ENCODE results near the gene SLC16A12.

SLC16A12 gene

GRCh38 chr10:89438525-89438924, 96.9 kb downstream of the SLC16A12 start:
- H3K9me3 ChIP-seq (ENCODE audit: control insufficient read depth in 5 of 5, low read length in 5 of 5), result no peaks in the 10 kb centered on the region
- H3K27ac ChIP-seq (ENCODE audit: low read depth, low read length), result no peak overlapping the region
- H3K27me3 ChIP-seq (ENCODE audit: control insufficient read depth in 5 of 5, insufficient read depth in 4 of 5, low read length in 5 of 5), result no peaks in the 10 kb centered on the region
- no peaks in the 10 kb centered on the region for H3K36me3 ChIP-seq (ENCODE audit: control insufficient read depth in 5 of 5, insufficient read depth in 5 of 5, low read length in 5 of 5)
- peaks cover 0 to 4% (median 0%) of the 10 kb centered on the region in 5 donors for H3K4me1 ChIP-seq (ENCODE audit: control insufficient read depth in 5 of 5, insufficient read depth in 5 of 5, low read length in 5 of 5)
- H3K9ac ChIP-seq (ENCODE audit: low read length in 5 of 5), result no peak overlapping the region
- H3K4me3 ChIP-seq (ENCODE audit: low read depth in 1 of 5, low read length in 5 of 5), result no peak overlapping the region

GRCh38 chr10:89431977-89432376, 103.4 kb downstream of the SLC16A12 start:
- Histone ChIP-seq H3K9ac (ENCODE audit: low read length in 5 of 5) (no peak overlapping the region), H3K36me3 (ENCODE audit: control insufficient read depth in 5 of 5, insufficient read depth in 5 of 5, low read length in 5 of 5) (no peaks in the 10 kb centered on the region), H3K27ac (ENCODE audit: low read depth, low read length) (no peak overlapping the region), H3K4me3 (ENCODE audit: low read depth in 1 of 5, low read length in 5 of 5) (no peak overlapping the region), H3K9me3 (ENCODE audit: control insufficient read depth in 5 of 5, low read length in 5 of 5) (no peaks in the 10 kb centered on the region), H3K4me1 (ENCODE audit: control insufficient read depth in 5 of 5, insufficient read depth in 5 of 5, low read length in 5 of 5) (peaks cover 0 to 4% (median 0%) of the 10 kb centered on the region in 5 donors), H3K27me3 (ENCODE audit: control insufficient read depth in 5 of 5, insufficient read depth in 4 of 5, low read length in 5 of 5) (no peaks in the 10 kb centered on the region)

- Histone ChIP-seq H3K36me3 (ENCODE audit: control insufficient read depth in 5 of 5, insufficient read depth in 5 of 5, low read length in 5 of 5) (no peaks in the 10 kb centered on the region), H3K27ac (ENCODE audit: low read depth, low read length) (no peak overlapping the region), H3K27me3 (ENCODE audit: control insufficient read depth in 5 of 5, insufficient read depth in 4 of 5, low read length in 5 of 5) (no peaks in the 10 kb centered on the region), H3K9me3 (ENCODE audit: control insufficient read depth in 5 of 5, low read length in 5 of 5) (no peaks in the 10 kb centered on the region), H3K4me3 (ENCODE audit: low read depth in 1 of 5, low read length in 5 of 5) (no peak overlapping the region), H3K4me1 (ENCODE audit: control insufficient read depth in 5 of 5, insufficient read depth in 5 of 5, low read length in 5 of 5) (peaks cover 0 to 4% (median 0%) of the 10 kb centered on the region in 5 donors), H3K9ac (ENCODE audit: low read length in 5 of 5) (no peak overlapping the region)
Observed at GRCh38 chr10:89428877-89429276, 106.5 kb downstream of the SLC16A12 start.

GRCh38 chr10:89427629-89428028, 107.8 kb downstream of the SLC16A12 start:
- Histone ChIP-seq H3K27me3 (ENCODE audit: control insufficient read depth in 5 of 5, insufficient read depth in 4 of 5, low read length in 5 of 5) (no peaks in the 10 kb centered on the region), H3K4me3 (ENCODE audit: low read depth in 1 of 5, low read length in 5 of 5) (no peak overlapping the region), H3K4me1 (ENCODE audit: control insufficient read depth in 5 of 5, insufficient read depth in 5 of 5, low read length in 5 of 5) (peaks cover 0 to 4% (median 0%) of the 10 kb centered on the region in 5 donors), H3K27ac (ENCODE audit: low read depth, low read length) (no peak overlapping the region), H3K9ac (ENCODE audit: low read length in 5 of 5) (no peak overlapping the region), H3K36me3 (ENCODE audit: control insufficient read depth in 5 of 5, insufficient read depth in 5 of 5, low read length in 5 of 5) (no peaks in the 10 kb centered on the region), H3K9me3 (ENCODE audit: control insufficient read depth in 5 of 5, low read length in 5 of 5) (no peaks in the 10 kb centered on the region)

GRCh38 chr10:89426230-89426868, 109.0 kb downstream of the SLC16A12 start:
- no peaks in the 10 kb centered on the region for H3K4me1 ChIP-seq (ENCODE audit: control insufficient read depth in 5 of 5, insufficient read depth in 5 of 5, low read length in 5 of 5)
- H3K4me3 ChIP-seq (ENCODE audit: low read depth in 1 of 5, low read length in 5 of 5), result no peak overlapping the region
- H3K9me3 ChIP-seq (ENCODE audit: control insufficient read depth in 5 of 5, low read length in 5 of 5), result no peaks in the 10 kb centered on the region
- no peak overlapping the region for H3K9ac ChIP-seq (ENCODE audit: low read length in 5 of 5)
- H3K27me3 ChIP-seq (ENCODE audit: control insufficient read depth in 5 of 5, insufficient read depth in 4 of 5, low read length in 5 of 5), result no peaks in the 10 kb centered on the region
- H3K27ac ChIP-seq (ENCODE audit: low read depth, low read length), result no peak overlapping the region
- peaks cover 0 to 3% (median 3%) of the 10 kb centered on the region in 5 donors for H3K36me3 ChIP-seq (ENCODE audit: control insufficient read depth in 5 of 5, insufficient read depth in 5 of 5, low read length in 5 of 5)

- no peaks in the 10 kb centered on the region for H3K9me3 ChIP-seq (ENCODE audit: control insufficient read depth in 5 of 5, low read length in 5 of 5)
- no peak overlapping the region for H3K27ac ChIP-seq (ENCODE audit: low read depth, low read length)
- H3K4me3 ChIP-seq (ENCODE audit: low read depth in 1 of 5, low read length in 5 of 5), result no peak overlapping the region
- H3K36me3 ChIP-seq (ENCODE audit: control insufficient read depth in 5 of 5, insufficient read depth in 5 of 5, low read length in 5 of 5), result peaks cover 0 to 10% (median 3%) of the 10 kb centered on the region in 5 donors
- no peak overlapping the region for H3K9ac ChIP-seq (ENCODE audit: low read length in 5 of 5)
- no peaks in the 10 kb centered on the region for H3K27me3 ChIP-seq (ENCODE audit: control insufficient read depth in 5 of 5, insufficient read depth in 4 of 5, low read length in 5 of 5)
- H3K4me1 ChIP-seq (ENCODE audit: control insufficient read depth in 5 of 5, insufficient read depth in 5 of 5, low read length in 5 of 5), result no peaks in the 10 kb centered on the region
Observed at GRCh38 chr10:89425000-89425399, 110.4 kb downstream of the SLC16A12 start.

GRCh38 chr10:89421018-89421476, 114.3 kb downstream of the SLC16A12 start:
- Histone ChIP-seq H3K27ac (ENCODE audit: low read depth, low read length) (no peak overlapping the region), H3K4me1 (ENCODE audit: control insufficient read depth in 5 of 5, insufficient read depth in 5 of 5, low read length in 5 of 5) (peaks cover 0 to 19% (median 6%) of the 10 kb centered on the region in 5 donors), H3K27me3 (ENCODE audit: control insufficient read depth in 5 of 5, insufficient read depth in 4 of 5, low read length in 5 of 5) (no peaks in the 10 kb centered on the region), H3K9me3 (ENCODE audit: control insufficient read depth in 5 of 5, low read length in 5 of 5) (no peaks in the 10 kb centered on the region), H3K9ac (ENCODE audit: low read length in 5 of 5) (no peak overlapping the region), H3K4me3 (ENCODE audit: low read depth in 1 of 5, low read length in 5 of 5) (no peak overlapping the region), H3K36me3 (ENCODE audit: control insufficient read depth in 5 of 5, insufficient read depth in 5 of 5, low read length in 5 of 5) (peaks cover 3 to 21% (median 16%) of the 10 kb centered on the region in 5 donors)

- peaks cover 0 to 30% (median 14%) of the 10 kb centered on the region in 5 donors for H3K4me1 ChIP-seq (ENCODE audit: control insufficient read depth in 5 of 5, insufficient read depth in 5 of 5, low read length in 5 of 5)
- no peak overlapping the region for H3K4me3 ChIP-seq (ENCODE audit: low read depth in 1 of 5, low read length in 5 of 5)
- no peaks in the 10 kb centered on the region for H3K9me3 ChIP-seq (ENCODE audit: control insufficient read depth in 5 of 5, low read length in 5 of 5)
- no peak overlapping the region for H3K27ac ChIP-seq (ENCODE audit: low read depth, low read length)
- no peak overlapping the region for H3K9ac ChIP-seq (ENCODE audit: low read length in 5 of 5)
- H3K27me3 ChIP-seq (ENCODE audit: control insufficient read depth in 5 of 5, insufficient read depth in 4 of 5, low read length in 5 of 5), result no peaks in the 10 kb centered on the region
- H3K36me3 ChIP-seq (ENCODE audit: control insufficient read depth in 5 of 5, insufficient read depth in 5 of 5, low read length in 5 of 5), result peaks cover 3 to 21% (median 16%) of the 10 kb centered on the region in 5 donors
Observed at GRCh38 chr10:89419548-89419947, 115.8 kb downstream of the SLC16A12 start.

- Histone ChIP-seq H3K36me3 (ENCODE audit: control insufficient read depth in 5 of 5, insufficient read depth in 5 of 5, low read length in 5 of 5) (peaks cover 3 to 19% (median 13%) of the 10 kb centered on the region in 5 donors), H3K9me3 (ENCODE audit: control insufficient read depth in 5 of 5, low read length in 5 of 5) (peaks cover 0 to 3% (median 0%) of the 10 kb centered on the region in 5 donors), H3K27ac (ENCODE audit: low read depth, low read length) (no peak overlapping the region), H3K4me1 (ENCODE audit: control insufficient read depth in 5 of 5, insufficient read depth in 5 of 5, low read length in 5 of 5) (peaks cover 0 to 37% (median 20%) of the 10 kb centered on the region in 5 donors), H3K27me3 (ENCODE audit: control insufficient read depth in 5 of 5, insufficient read depth in 4 of 5, low read length in 5 of 5) (no peaks in the 10 kb centered on the region), H3K4me3 (ENCODE audit: low read depth in 1 of 5, low read length in 5 of 5) (no peak overlapping the region), H3K9ac (ENCODE audit: low read length in 5 of 5) (peak overlapping the region in 1 of 5 donors; percentile 20)
Observed at GRCh38 chr10:89416465-89416864, 118.9 kb downstream of the SLC16A12 start.

- Histone ChIP-seq H3K4me1 (ENCODE audit: control insufficient read depth in 5 of 5, insufficient read depth in 5 of 5, low read length in 5 of 5) (peaks cover 0 to 37% (median 20%) of the 10 kb centered on the region in 5 donors), H3K4me3 (ENCODE audit: low read depth in 1 of 5, low read length in 5 of 5) (peak overlapping the region; percentile 67 to 94 (median 91)), H3K27ac (ENCODE audit: low read depth, low read length) (peak overlapping the region; percentile 94), H3K9ac (ENCODE audit: low read length in 5 of 5) (peak overlapping the region; percentile 69 to 90 (median 87)), H3K27me3 (ENCODE audit: control insufficient read depth in 5 of 5, insufficient read depth in 4 of 5, low read length in 5 of 5) (no peaks in the 10 kb centered on the region), H3K9me3 (ENCODE audit: control insufficient read depth in 5 of 5, low read length in 5 of 5) (peaks cover 0 to 3% (median 0%) of the 10 kb centered on the region in 5 donors), H3K36me3 (ENCODE audit: control insufficient read depth in 5 of 5, insufficient read depth in 5 of 5, low read length in 5 of 5) (peaks cover 3 to 14% (median 6%) of the 10 kb centered on the region in 5 donors)
Observed at GRCh38 chr10:89414879-89415821, 120.2 kb downstream of the SLC16A12 start.
